ENCODE measurements around the gene CFHR1. TPM values are rescaled to one million over a fixed set of nuclear protein-coding genes. Genes with fewer than 3 reads are reported as not detected.

Gene CFHR1
- polyA plus RNA-seq, 1 donor (not counting 4 experiments of a cell fraction or from before 2014, with no cell fraction given) = not detected

DNA sequence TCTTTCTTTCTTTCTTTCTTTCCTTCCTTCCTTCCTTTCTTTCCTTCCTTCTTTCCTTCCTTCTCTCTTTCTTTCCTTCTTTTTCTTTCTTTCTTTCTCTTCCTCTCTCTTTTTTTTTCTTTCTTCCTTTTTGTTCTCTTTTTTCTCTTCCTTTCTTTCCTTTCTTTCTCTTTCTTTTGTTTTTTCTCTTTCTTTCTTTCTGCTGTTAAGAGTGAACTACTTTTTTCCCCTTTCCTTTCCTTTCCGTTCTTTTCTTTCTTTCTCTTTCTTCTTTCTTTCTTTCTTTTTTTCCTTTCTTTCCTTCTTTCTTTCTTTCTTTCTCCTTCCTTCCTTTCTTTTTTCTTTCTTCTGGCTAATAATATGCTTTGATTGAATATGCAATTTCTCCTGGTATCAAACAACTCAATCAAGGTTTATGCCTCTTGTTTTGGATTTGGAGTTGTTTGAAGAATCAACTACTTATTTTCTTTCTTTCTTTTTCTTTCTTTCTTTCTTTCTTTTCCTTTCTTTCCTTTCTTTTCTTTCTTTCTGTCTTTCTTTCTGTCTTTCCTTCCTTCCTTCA is 40.9 kb downstream of the CFHR1 start:
- H3K27ac ChIP-seq (ENCODE audit: control insufficient read depth, insufficient read depth, low read length) = no peak overlapping the region

DNA sequence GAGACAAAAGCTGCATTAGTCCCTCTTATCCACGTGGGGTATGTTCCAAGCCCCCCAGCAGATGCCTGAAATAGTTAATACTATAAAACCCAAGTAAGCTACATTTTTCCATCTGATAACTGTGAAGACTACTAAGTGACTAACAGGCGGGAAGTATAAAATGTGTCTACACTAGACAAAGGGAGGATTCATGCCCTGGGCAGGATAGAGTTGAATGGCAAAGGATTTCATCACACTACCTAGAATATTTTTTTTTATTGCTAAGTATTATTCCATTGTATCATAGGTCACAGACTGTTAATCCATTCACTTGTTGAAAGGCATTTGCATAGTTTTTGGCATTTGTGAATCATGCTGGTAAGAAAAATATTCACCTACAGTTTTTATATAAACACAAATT is 41.9 kb downstream of the CFHR1 start:
- no peak overlapping the region for H3K27ac ChIP-seq (ENCODE audit: control insufficient read depth, insufficient read depth, low read length)
- DNase-seq (ENCODE audit: low read depth, low spot score) (no peak), FAIRE-seq (no peak)
- no peaks in the 10 kb centered on the region for H3K9me1 ChIP-seq (ENCODE audit: control insufficient read depth, extremely low read depth, insufficient read depth, low read length)
- H3K36me3 ChIP-seq (ENCODE audit: control insufficient read depth in 2 of 2, extremely low read depth in 1 of 2, insufficient read depth in 2 of 2, low read length in 2 of 2) = no peaks in the 10 kb centered on the region
- H3K79me2 ChIP-seq (ENCODE audit: control insufficient read depth, insufficient read depth, low read length) = no peaks in the 10 kb centered on the region
- H3K27me3 ChIP-seq (ENCODE audit: control insufficient read depth, extremely low read depth, insufficient read depth, low read length) = no peaks in the 10 kb centered on the region
- H3K9me3 ChIP-seq (ENCODE audit: control insufficient read depth, low read depth, low read length) = no peaks in the 10 kb centered on the region
- H3K4me3 ChIP-seq (ENCODE audit: control insufficient read depth in 2 of 3, extremely low read depth in 1 of 3, insufficient read depth in 2 of 3, low read depth in 1 of 3, low read length in 3 of 3) = no peak overlapping the region
- H2AFZ ChIP-seq (ENCODE audit: control insufficient read depth, low read length) = no peak overlapping the region
- H3K4me2 ChIP-seq (ENCODE audit: control insufficient read depth, extremely low read depth, insufficient read depth, low read depth, low read length) = no peak overlapping the region
- dilution Hi-C loops (cut with MboI; ENCODE audit: extremely low pct_ligation_motif_present, low sequenced_read_pairs) = no loop called here
- TF ChIP-seq, protein P1, sequence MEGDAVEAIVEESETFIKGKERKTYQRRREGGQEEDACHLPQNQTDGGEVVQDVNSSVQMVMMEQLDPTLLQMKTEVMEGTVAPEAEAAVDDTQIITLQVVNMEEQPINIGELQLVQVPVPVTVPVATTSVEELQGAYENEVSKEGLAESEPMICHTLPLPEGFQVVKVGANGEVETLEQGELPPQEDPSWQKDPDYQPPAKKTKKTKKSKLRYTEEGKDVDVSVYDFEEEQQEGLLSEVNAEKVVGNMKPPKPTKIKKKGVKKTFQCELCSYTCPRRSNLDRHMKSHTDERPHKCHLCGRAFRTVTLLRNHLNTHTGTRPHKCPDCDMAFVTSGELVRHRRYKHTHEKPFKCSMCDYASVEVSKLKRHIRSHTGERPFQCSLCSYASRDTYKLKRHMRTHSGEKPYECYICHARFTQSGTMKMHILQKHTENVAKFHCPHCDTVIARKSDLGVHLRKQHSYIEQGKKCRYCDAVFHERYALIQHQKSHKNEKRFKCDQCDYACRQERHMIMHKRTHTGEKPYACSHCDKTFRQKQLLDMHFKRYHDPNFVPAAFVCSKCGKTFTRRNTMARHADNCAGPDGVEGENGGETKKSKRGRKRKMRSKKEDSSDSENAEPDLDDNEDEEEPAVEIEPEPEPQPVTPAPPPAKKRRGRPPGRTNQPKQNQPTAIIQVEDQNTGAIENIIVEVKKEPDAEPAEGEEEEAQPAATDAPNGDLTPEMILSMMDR (optimal IDR thresholded peaks at IDR 0.05 in 1 of 3, IDR thresholded peaks at IDR 0.05 in 1 of 3, conservative IDR thresholded peaks at IDR 0.05 in 1 of 3; ENCODE audit: extremely low read depth in 1 of 3, insufficient read depth in 2 of 3, low read length in 3 of 3) = no peak
- TF ChIP-seq EZH2 (IDR thresholded peaks at IDR 0.05; ENCODE audit: low read length) = no peak
- H3K4me1 ChIP-seq (ENCODE audit: control insufficient read depth, extremely low read depth, insufficient read depth, low read length) = no peaks in the 10 kb centered on the region
- no peaks in the 10 kb centered on the region for H4K20me1 ChIP-seq (ENCODE audit: control insufficient read depth, extremely low read depth, insufficient read depth, low read length)
- H3K9ac ChIP-seq (ENCODE audit: control insufficient read depth, extremely low read depth, insufficient read depth, low read length) = no peak overlapping the region

More for the DNA sequence above, 40.9 kb downstream of the CFHR1 start:
- H3K27me3 ChIP-seq (ENCODE audit: control insufficient read depth, extremely low read depth, insufficient read depth, low read length) = no peaks in the 10 kb centered on the region
- no peak overlapping the region for H3K9ac ChIP-seq (ENCODE audit: control insufficient read depth, extremely low read depth, insufficient read depth, low read length)
- H3K9me3 ChIP-seq (ENCODE audit: control insufficient read depth, low read depth, low read length) = no peaks in the 10 kb centered on the region
- no peak overlapping the region for H3K4me3 ChIP-seq (ENCODE audit: control insufficient read depth in 2 of 3, extremely low read depth in 1 of 3, insufficient read depth in 2 of 3, low read depth in 1 of 3, low read length in 3 of 3)
- H3K9me1 ChIP-seq (ENCODE audit: control insufficient read depth, extremely low read depth, insufficient read depth, low read length) = no peaks in the 10 kb centered on the region
- FAIRE-seq (no peak), DNase-seq (ENCODE audit: low read depth, low spot score) (no peak)
- no peaks in the 10 kb centered on the region for H3K4me1 ChIP-seq (ENCODE audit: control insufficient read depth, extremely low read depth, insufficient read depth, low read length)
- H2AFZ ChIP-seq (ENCODE audit: control insufficient read depth, low read length) = no peak overlapping the region
- no peak overlapping the region for H3K4me2 ChIP-seq (ENCODE audit: control insufficient read depth, extremely low read depth, insufficient read depth, low read depth, low read length)
- H3K36me3 ChIP-seq (ENCODE audit: control insufficient read depth in 2 of 2, extremely low read depth in 1 of 2, insufficient read depth in 2 of 2, low read length in 2 of 2) = no peaks in the 10 kb centered on the region
- no peaks in the 10 kb centered on the region for H4K20me1 ChIP-seq (ENCODE audit: control insufficient read depth, extremely low read depth, insufficient read depth, low read length)
- TF ChIP-seq EZH2 (IDR thresholded peaks at IDR 0.05; ENCODE audit: low read length) = no peak
- TF ChIP-seq, protein P1 (optimal IDR thresholded peaks at IDR 0.05 in 1 of 3, IDR thresholded peaks at IDR 0.05 in 1 of 3, conservative IDR thresholded peaks at IDR 0.05 in 1 of 3; ENCODE audit: extremely low read depth in 1 of 3, insufficient read depth in 2 of 3, low read length in 3 of 3) = no peak
- no peaks in the 10 kb centered on the region for H3K79me2 ChIP-seq (ENCODE audit: control insufficient read depth, insufficient read depth, low read length)
- dilution Hi-C loops (cut with MboI; ENCODE audit: extremely low pct_ligation_motif_present, low sequenced_read_pairs) = no loop called here

All from keratinocyte (primary cell).